Inflammatory macrophage treated with lipopolysaccharide for 1 hour (primary cell): ENCODE data around the gene TTLL5.

Experiments used
- DNase-seq, 2 donors: peaks; one replicate each; pipeline ENCODE4 v3.0.0-alpha.2; 2020 to 2022

TTLL5 gene

GRCh38 chr14:75738192-75738591, 77.1 kb downstream of the TTLL5 start:
- DNase-seq, result no peak

GRCh38 chr14:75742867-75743266, 81.8 kb downstream of the TTLL5 start:
- no peak for DNase-seq

DNA sequence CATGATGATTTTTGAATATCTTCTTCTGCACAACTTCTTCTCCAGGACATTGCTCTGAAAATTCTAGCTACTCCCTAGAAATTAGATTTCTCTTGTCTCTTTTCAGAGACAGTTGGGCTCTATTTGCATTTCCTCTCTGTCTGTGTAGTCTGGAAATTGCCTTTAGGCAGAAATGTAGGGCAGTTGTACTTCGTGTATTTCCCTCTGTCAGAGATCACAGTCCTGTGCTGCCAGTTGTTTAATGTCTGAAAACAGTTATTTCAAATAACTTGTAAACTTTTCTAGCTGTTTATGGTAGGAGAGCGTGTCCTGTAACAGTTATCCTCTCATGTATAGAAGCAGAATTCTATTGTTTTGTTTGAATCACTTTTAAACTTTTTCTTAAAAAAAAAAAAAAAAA, 86.9 kb downstream of the TTLL5 start:
- DNase-seq, result no peak

- DNase-seq, result no peak
Observed at GRCh38 chr14:75748336-75748735, 87.3 kb downstream of the TTLL5 start.

DNA sequence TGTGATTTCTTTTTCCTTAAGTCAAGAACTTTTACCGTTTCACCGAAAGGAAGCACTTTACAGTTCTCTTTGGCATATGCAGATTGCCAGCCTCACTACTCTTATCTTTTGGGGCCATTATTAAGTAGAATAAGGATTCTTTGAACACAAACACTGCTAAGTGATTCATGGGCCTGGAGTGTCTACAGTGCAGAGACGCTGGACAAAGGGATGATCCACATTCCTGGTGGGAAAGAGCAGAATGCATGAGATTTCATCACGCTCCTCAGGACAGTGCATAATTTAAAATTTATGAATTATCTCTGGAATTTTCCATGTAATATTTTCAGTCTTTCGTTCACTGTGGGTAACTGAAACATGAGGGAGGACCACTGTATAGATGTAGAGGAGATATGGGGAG, 90.2 kb downstream of the TTLL5 start:
- DNase-seq, result no peak

DNA sequence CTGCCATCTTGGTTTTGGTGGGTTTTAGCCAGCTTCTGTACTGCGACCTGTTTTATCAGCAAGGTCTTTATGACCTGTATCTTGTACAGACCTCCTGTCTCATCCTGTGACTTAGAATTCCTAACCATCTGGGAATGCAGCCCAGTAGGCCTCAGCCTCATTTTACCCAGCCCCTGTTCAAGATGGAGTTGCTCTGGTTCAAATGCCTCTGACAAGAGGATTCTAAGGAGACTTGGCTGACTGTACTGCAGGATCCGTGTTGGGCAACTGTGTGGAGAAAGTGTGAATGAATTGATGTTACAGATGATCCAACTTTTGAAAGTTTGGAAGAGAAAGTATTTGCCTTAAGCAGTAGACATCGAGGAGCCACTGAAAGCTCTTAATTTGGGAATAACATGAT, 91.0 kb downstream of the TTLL5 start:
- no peak for DNase-seq

DNA sequence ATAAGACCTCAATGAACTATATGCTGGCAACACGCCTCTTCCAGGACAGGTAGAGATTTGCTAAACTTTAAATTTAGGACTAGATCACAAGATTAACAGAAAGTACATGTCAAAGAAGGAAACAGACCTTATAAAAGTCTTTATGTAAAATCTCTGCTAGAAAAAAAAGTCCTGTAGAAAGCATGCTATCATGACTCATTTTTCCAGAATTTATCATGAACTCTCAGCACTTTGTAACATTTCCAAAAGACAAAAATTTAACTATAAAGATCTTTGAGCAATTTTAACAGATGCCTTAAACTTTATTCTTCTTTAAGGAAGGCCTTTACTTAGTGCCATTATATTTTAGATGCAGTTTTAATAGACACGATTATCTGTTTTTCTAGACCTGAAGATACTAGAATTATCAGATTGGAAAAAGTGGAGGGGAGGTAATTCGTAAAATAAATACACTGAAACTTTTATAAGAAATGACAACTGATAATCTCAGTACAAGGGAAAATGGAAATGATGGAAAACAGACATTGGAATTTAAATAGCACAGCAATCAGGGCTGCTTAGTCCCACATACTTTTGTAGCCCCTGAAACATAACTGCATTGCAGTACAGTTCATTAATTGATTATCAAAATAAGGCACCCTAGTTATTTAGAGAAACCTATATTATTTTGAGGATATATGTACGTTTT, 92.0 kb downstream of the TTLL5 start:
- no peak for DNase-seq

- DNase-seq, result no peak
Observed at GRCh38 chr14:75753696-75754095, 92.7 kb downstream of the TTLL5 start.

GRCh38 chr14:75757644-75758402, 96.8 kb downstream of the TTLL5 start:
- no peak for DNase-seq

GRCh38 chr14:75764020-75764419, 103.0 kb downstream of the TTLL5 start:
- DNase-seq, result no peak

DNA sequence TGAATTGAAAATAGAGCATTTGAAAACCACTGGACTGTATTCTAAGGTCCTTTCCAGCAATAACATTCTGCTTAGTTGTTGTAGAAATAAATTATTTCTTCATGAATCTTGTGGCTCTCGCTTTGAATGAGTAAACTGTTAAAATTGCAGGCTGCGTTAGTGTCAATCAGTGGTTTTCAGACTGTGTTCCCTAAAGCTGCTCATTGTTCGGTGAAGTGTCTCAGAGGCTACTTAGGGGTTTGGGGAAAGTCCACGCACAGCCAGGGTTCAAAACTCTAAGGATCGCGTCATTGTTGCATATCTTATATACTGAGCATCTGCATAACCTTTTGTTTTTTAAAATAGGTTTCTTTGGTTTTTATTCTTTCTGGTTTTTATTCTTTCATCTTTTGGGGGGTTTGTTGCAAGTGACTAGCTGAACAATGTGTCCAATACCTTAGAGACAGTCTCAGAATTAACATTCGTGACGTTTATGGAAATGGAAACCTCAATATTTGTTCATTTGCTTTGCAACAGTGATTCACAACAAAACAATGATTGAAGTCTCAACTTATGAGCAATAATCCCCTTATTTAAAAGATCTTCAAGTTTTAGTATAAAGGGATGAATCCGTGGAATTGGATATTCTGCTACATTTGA, 108.1 kb downstream of the TTLL5 start:
- DNase-seq, result no peak

DNA sequence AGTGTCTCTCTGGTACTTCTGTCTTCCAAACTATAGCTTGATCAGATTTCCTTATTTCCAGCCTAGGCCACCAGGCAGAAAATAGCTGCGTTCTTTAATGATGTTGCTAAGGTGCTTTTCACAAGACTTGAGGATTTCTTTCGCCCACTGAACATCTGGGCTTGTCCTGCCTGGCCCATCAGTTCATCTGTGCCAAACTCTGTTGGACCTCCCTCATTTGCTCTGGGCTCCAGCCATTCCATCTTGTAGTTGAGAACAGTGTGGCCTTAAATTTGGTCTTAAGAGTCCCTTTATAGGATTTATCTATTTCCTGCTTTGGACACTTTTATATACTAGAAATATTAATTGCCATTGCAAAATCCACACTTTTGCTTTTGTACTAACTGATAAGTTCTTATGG, 109.6 kb downstream of the TTLL5 start:
- no peak for DNase-seq

GRCh38 chr14:75771595-75771994, 110.5 kb downstream of the TTLL5 start:
- no peak for DNase-seq

- DNase-seq, result no peak
Observed at GRCh38 chr14:75773046-75773445, 112.0 kb downstream of the TTLL5 start.

DNA sequence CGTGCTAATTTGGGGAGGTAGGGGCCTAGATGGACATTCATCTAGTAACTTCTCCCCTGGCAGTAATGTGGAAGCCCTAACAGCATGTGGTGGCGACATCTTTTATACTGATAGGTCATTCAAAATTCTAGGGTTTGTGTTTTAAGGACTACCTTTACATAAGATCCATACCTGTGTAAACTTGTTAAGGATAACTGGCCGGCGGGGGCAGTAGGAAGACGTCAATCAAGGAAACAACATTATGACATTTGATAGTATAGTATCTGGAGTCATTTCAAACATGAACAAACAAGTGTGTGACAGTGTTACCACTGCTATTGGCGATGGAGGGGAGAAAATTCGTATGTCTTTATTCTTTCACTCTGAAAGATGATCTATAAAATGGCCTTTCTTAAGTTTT, 120.0 kb downstream of the TTLL5 start:
- DNase-seq, result no peak

GRCh38 chr14:75783184-75783583, 122.1 kb downstream of the TTLL5 start:
- no peak for DNase-seq

GRCh38 chr14:75783602-75784313, 122.7 kb downstream of the TTLL5 start:
- DNase-seq, result no peak

- DNase-seq, result no peak
Observed at GRCh38 chr14:75784314-75784686, 123.3 kb downstream of the TTLL5 start.

- DNase-seq, result no peak
Observed at GRCh38 chr14:75793806-75794205, 132.8 kb downstream of the TTLL5 start.

- no peak for DNase-seq
Observed at GRCh38 chr14:75794615-75795038, 133.6 kb downstream of the TTLL5 start.

DNA sequence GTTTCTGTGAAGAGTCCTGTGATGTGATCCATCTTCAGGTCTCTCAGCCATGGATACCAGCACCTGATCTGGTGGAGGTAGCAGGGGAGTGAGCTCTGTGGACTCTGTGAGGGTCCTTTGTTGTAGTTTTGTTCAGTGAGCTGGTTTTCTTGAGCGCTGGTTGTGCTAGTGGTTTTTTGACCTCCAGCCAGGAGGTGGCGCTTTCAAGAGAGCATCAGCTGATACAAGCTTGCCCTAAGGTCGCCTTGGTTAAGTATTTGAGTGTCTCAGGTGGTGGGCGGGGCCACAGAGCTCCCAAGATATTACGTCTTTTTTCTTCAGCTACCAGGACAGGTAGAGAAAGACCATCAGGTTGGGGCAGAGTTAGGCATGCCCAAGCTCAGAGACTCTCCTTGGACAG, 139.7 kb downstream of the TTLL5 start:
- DNase-seq, result no peak

GRCh38 chr14:75802486-75802885, 141.4 kb downstream of the TTLL5 start:
- no peak for DNase-seq

GRCh38 chr14:75803765-75804164, 142.7 kb downstream of the TTLL5 start:
- no peak for DNase-seq
